Measurements from ENCODE around the gene PRF1. TPM values are rescaled to one million over a fixed set of nuclear protein-coding genes. Genes with fewer than 3 reads are reported as not detected.

Gene PRF1
- total RNA-seq, 4 donors from 2014 or later, result 0.34 to 2.5 (median 0.70) TPM; not detected in 1

GRCh38 chr10:70621503-70622078 lies 19.1 kb upstream of the PRF1 start:
- Histone ChIP-seq H3K4me3 (no peak overlapping the region), H3K36me3 (no peaks in the 10 kb centered on the region), H3K4me1 (no peaks in the 10 kb centered on the region), H3K27ac (no peak overlapping the region), H3K9me3 (no peaks in the 10 kb centered on the region), H3K27me3 (peaks cover 6% of the 10 kb centered on the region)
- no peak for DNase-seq (ENCODE audit: low spot score in 2 of 2)
- WGBS, result 84% methylated on average over 4 of the region's 4 CpGs
- TF ChIP-seq CTCF (IDR thresholded peaks at IDR 0.05), result no peak
- no peak for TF ChIP-seq EP300 (IDR thresholded peaks at IDR 0.05)
- TF ChIP-seq POLR2AphosphoS5 (IDR thresholded peaks at IDR 0.05), result no peak
- no peak for TF ChIP-seq POLR2A (IDR thresholded peaks at IDR 0.05)

GRCh38 chr10:70620020-70620289 lies 17.4 kb upstream of the PRF1 start:
- no peaks in the 10 kb centered on the region for H3K9me3 ChIP-seq
- DNase-seq (ENCODE audit: low spot score in 2 of 2), result no peak
- H3K27ac ChIP-seq, result no peak overlapping the region
- H3K36me3 ChIP-seq, result no peaks in the 10 kb centered on the region
- H3K4me3 ChIP-seq, result no peak overlapping the region
- no peaks in the 10 kb centered on the region for H3K4me1 ChIP-seq
- H3K27me3 ChIP-seq, result peaks cover 6% of the 10 kb centered on the region
- TF ChIP-seq EP300 (IDR thresholded peaks at IDR 0.05), result no peak
- no peak for TF ChIP-seq POLR2A (IDR thresholded peaks at IDR 0.05)
- no peak for TF ChIP-seq POLR2AphosphoS5 (IDR thresholded peaks at IDR 0.05)
- TF ChIP-seq CTCF (IDR thresholded peaks at IDR 0.05), result no peak

GRCh38 chr10:70619271-70620019 lies 16.9 kb upstream of the PRF1 start:
- H3K9me3 ChIP-seq, result no peaks in the 10 kb centered on the region
- no peak overlapping the region for H3K4me3 ChIP-seq
- no peaks in the 10 kb centered on the region for H3K36me3 ChIP-seq
- H3K27ac ChIP-seq, result no peak overlapping the region
- peaks cover 6% of the 10 kb centered on the region for H3K27me3 ChIP-seq
- H3K4me1 ChIP-seq, result no peaks in the 10 kb centered on the region
- whole genome bisulfite sequencing, result 55% methylated on average over 4 of the region's 4 CpGs
- DNase-seq (ENCODE audit: low spot score in 2 of 2), result no peak
- TF ChIP-seq CTCF (IDR thresholded peaks at IDR 0.05) (no peak), EP300 (IDR thresholded peaks at IDR 0.05) (no peak)

- no peak overlapping the region for H3K4me3 ChIP-seq
- DNase-seq (ENCODE audit: low spot score in 2 of 2), result no peak
- H3K4me1 ChIP-seq, result no peaks in the 10 kb centered on the region
- H3K27ac ChIP-seq, result no peak overlapping the region
- no peaks in the 10 kb centered on the region for H3K36me3 ChIP-seq
- H3K27me3 ChIP-seq, result peaks cover 6% of the 10 kb centered on the region
- TF ChIP-seq CTCF (IDR thresholded peaks at IDR 0.05) (no peak), POLR2A (IDR thresholded peaks at IDR 0.05) (no peak), EP300 (IDR thresholded peaks at IDR 0.05) (no peak), POLR2AphosphoS5 (IDR thresholded peaks at IDR 0.05) (no peak)
- H3K9me3 ChIP-seq, result no peaks in the 10 kb centered on the region
- 91% methylated on average over 5 of the region's 5 CpGs for WGBS
These were observed 16.1 kb upstream of the PRF1 start for GRCh38 chr10:70618663-70619062.

GRCh38 chr10:70617798-70618568 lies 15.4 kb upstream of the PRF1 start:
- Histone ChIP-seq H3K9me3 (no peaks in the 10 kb centered on the region), H3K27ac (no peak overlapping the region), H3K27me3 (peaks cover 6% of the 10 kb centered on the region), H3K4me3 (no peak overlapping the region), H3K36me3 (no peaks in the 10 kb centered on the region), H3K4me1 (no peaks in the 10 kb centered on the region)
- WGBS, result 68% methylated on average over 7 of the region's 7 CpGs
- TF ChIP-seq POLR2AphosphoS5 (IDR thresholded peaks at IDR 0.05) (no peak), POLR2A (IDR thresholded peaks at IDR 0.05) (no peak), EP300 (IDR thresholded peaks at IDR 0.05) (no peak), CTCF (IDR thresholded peaks at IDR 0.05) (no peak)
- DNase-seq (ENCODE audit: low spot score in 2 of 2), result no peak
